ENCODE data around the gene CDH13.

CDH13 gene

GRCh38 chr16:83400234-83400633, 773.5 kb downstream of the CDH13 start:
- Histone ChIP-seq H2AFZ (ENCODE audit: low read depth, low read length) (no peak overlapping the region), H4K20me1 (ENCODE audit: insufficient read depth, low read length) (no peaks in the 10 kb centered on the region), H3K27ac (ENCODE audit: low read length) (no peak overlapping the region), H3K79me2 (ENCODE audit: insufficient read depth, low read length) (no peaks in the 10 kb centered on the region), H3K4me2 (ENCODE audit: insufficient read depth, low read length) (no peak overlapping the region), H3K4me1 (ENCODE audit: insufficient read depth, low read length) (no peaks in the 10 kb centered on the region), H3K27me3 (ENCODE audit: insufficient read depth, low read length, poor library complexity) (no peaks in the 10 kb centered on the region), H3K9me3 (ENCODE audit: insufficient read depth, low read length, severe bottlenecking) (no peaks in the 10 kb centered on the region), H3K4me3 (ENCODE audit: low read depth in 1 of 2, low read length in 2 of 2) (no peak overlapping the region), H3K9ac (ENCODE audit: low read depth, low read length) (no peak overlapping the region), H3K36me3 (ENCODE audit: insufficient read depth, low read length) (no peaks in the 10 kb centered on the region)
- no peak for TF ChIP-seq CTCF (IDR thresholded peaks at IDR 0.05; ENCODE audit: borderline replicate concordance, extremely low read depth, low read length, poor library complexity, severe bottlenecking)
- no peak for TF ChIP-seq EZH2 (IDR thresholded peaks at IDR 0.05; ENCODE audit: borderline replicate concordance, low read depth, low read length, severe bottlenecking)
- ATAC-seq (ENCODE audit: insufficient read depth, low read depth) (no peak), DNase-seq (no peak)

DNA sequence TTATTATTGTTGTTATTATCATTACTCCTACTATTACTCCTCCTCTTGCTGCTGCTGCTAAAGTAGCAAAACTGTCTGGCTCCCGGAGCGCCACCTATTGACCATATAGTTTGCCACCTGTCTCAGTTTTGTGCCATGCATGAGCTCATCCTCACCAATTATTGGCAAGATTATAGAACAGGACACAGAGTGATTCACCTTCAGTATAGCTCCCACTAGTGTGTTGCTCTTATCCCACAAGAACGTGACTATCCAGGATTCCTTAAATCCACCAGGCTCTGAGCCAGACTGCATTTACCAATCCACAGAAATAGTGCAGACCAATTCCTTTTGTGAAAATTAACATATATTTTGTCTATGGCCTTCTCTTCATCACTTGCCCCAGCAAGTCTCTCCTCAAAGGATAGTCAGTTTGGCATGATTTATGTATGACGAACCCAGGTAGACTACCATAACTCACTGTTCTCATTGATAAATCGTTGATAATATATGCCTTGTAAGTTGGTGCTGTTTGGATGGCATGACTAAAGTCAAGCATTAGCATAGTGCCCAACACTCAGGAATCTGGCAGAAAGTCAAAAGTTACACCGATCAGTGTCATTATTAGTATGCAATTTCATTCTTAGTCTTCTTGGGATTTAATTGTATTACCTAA, 775.5 kb downstream of the CDH13 start:
- H3K27me3 ChIP-seq (ENCODE audit: insufficient read depth, low read length, poor library complexity), result no peaks in the 10 kb centered on the region
- no peak overlapping the region for H3K27ac ChIP-seq (ENCODE audit: low read length)
- no peak overlapping the region for H2AFZ ChIP-seq (ENCODE audit: low read depth, low read length)
- ATAC-seq (ENCODE audit: insufficient read depth, low read depth) (no peak), DNase-seq (no peak)
- no peaks in the 10 kb centered on the region for H3K9me3 ChIP-seq (ENCODE audit: insufficient read depth, low read length, severe bottlenecking)
- H3K4me2 ChIP-seq (ENCODE audit: insufficient read depth, low read length), result no peak overlapping the region
- no peaks in the 10 kb centered on the region for H3K4me1 ChIP-seq (ENCODE audit: insufficient read depth, low read length)
- TF ChIP-seq CTCF (IDR thresholded peaks at IDR 0.05; ENCODE audit: borderline replicate concordance, extremely low read depth, low read length, poor library complexity, severe bottlenecking) (no peak), EZH2 (IDR thresholded peaks at IDR 0.05; ENCODE audit: borderline replicate concordance, low read depth, low read length, severe bottlenecking) (no peak)
- H4K20me1 ChIP-seq (ENCODE audit: insufficient read depth, low read length), result no peaks in the 10 kb centered on the region
- H3K4me3 ChIP-seq (ENCODE audit: low read depth in 1 of 2, low read length in 2 of 2), result no peak overlapping the region
- no peaks in the 10 kb centered on the region for H3K36me3 ChIP-seq (ENCODE audit: insufficient read depth, low read length)
- H3K79me2 ChIP-seq (ENCODE audit: insufficient read depth, low read length), result no peaks in the 10 kb centered on the region
- no peak overlapping the region for H3K9ac ChIP-seq (ENCODE audit: low read depth, low read length)

DNA sequence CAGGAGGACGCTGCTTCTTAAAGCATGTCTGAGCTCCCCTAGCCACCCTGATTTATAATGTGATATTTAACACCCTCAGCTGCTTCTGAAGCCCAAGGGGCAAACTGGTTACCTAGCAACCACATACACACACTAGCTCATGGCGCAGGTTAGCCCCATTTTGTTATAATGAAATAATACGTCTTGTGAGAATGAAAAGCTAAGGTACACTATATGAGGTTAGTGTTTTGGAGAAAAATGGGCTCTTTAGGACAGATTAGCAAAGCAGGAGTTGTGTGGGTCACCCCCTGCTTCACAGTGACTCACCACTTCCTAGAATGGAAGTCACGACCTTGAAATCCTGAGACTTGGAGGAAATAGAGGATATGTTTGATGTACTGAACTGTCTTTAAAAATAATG, 776.2 kb downstream of the CDH13 start:
- no peak for ATAC-seq (ENCODE audit: insufficient read depth, low read depth)
- no peaks in the 10 kb centered on the region for H4K20me1 ChIP-seq (ENCODE audit: insufficient read depth, low read length)

More for the DNA sequence above, 776.2 kb downstream of the CDH13 start:
- Histone ChIP-seq H3K9me3 (ENCODE audit: insufficient read depth, low read length, severe bottlenecking) (no peaks in the 10 kb centered on the region), H3K4me2 (ENCODE audit: insufficient read depth, low read length) (no peak overlapping the region), H3K27ac (ENCODE audit: low read length) (no peak overlapping the region), H2AFZ (ENCODE audit: low read depth, low read length) (no peak overlapping the region), H3K36me3 (ENCODE audit: insufficient read depth, low read length) (no peaks in the 10 kb centered on the region), H3K9ac (ENCODE audit: low read depth, low read length) (no peak overlapping the region), H3K4me3 (ENCODE audit: low read depth in 1 of 2, low read length in 2 of 2) (no peak overlapping the region), H3K79me2 (ENCODE audit: insufficient read depth, low read length) (no peaks in the 10 kb centered on the region), H3K27me3 (ENCODE audit: insufficient read depth, low read length, poor library complexity) (no peaks in the 10 kb centered on the region), H3K4me1 (ENCODE audit: insufficient read depth, low read length) (no peaks in the 10 kb centered on the region)
- no peak for TF ChIP-seq EZH2 (IDR thresholded peaks at IDR 0.05; ENCODE audit: borderline replicate concordance, low read depth, low read length, severe bottlenecking)
- no peak for TF ChIP-seq CTCF (IDR thresholded peaks at IDR 0.05; ENCODE audit: borderline replicate concordance, extremely low read depth, low read length, poor library complexity, severe bottlenecking)
- no peak for DNase-seq
